ENCODE data around the gene ART1.

GRCh38 chr11:3683039-3683438 lies 38.1 kb downstream of the ART1 start:
- TF ChIP-seq CTCF (IDR thresholded peaks at IDR 0.05) (no peak), EP300 (IDR thresholded peaks at IDR 0.05) (no peak), POLR2A (IDR thresholded peaks at IDR 0.05) (no peak)

Measured in ovary (tissue), 3 donors.